ENCODE data around the gene RAPGEF6. TPM values are rescaled to one million over a fixed set of nuclear protein-coding genes. Genes with fewer than 3 reads are reported as not detected.
"Not testable (repeated sequence)": the region's sequence is repeated elsewhere in the genome, so short reads cannot be mapped to it uniquely, and the experiment has no call there.

Gene RAPGEF6
- total RNA-seq, 6 donors from 2014 or later: 16.4 to 49.4 (median 31.6) TPM

DNA sequence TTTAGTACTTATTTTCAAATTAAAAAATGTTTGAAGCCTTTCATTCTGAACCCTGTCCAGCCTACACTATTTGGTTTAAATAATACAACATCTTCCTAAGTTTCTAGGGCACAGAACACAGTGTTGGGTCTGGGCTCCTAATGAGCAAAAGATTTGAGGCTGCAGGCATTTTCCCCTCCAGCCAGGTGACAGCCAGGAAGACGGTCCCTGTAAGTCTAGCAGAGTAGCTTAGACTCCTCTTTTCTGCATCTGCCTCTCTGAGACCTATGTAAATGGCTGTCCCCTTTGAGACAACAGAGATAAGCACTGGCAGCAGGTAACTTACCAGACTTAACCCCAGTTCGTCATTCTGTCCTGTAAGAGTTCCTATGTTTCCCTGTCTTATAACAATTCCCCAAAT, 229.4 kb downstream of the RAPGEF6 start:
- DNase-seq (no peak), ATAC-seq (ENCODE audit: low FRiP score in 2 of 2) (no peak)
- 94 to 100% methylated on average over 2 of the region's 2 CpGs for WGBS, 2 donors
- H3K9me3 ChIP-seq: no peaks in the 10 kb centered on the region
- H3K27ac ChIP-seq: no peak overlapping the region
- H3K4me3 ChIP-seq: no peak overlapping the region
- H3K36me3 ChIP-seq: peaks cover 0 to 26% (median 8%) of the 10 kb centered on the region in 4 donors
- no peaks in the 10 kb centered on the region for H3K27me3 ChIP-seq
- H3K4me1 ChIP-seq: no peaks in the 10 kb centered on the region
- TF ChIP-seq EP300 (IDR thresholded peaks at IDR 0.05): no peak
- TF ChIP-seq, protein P1, sequence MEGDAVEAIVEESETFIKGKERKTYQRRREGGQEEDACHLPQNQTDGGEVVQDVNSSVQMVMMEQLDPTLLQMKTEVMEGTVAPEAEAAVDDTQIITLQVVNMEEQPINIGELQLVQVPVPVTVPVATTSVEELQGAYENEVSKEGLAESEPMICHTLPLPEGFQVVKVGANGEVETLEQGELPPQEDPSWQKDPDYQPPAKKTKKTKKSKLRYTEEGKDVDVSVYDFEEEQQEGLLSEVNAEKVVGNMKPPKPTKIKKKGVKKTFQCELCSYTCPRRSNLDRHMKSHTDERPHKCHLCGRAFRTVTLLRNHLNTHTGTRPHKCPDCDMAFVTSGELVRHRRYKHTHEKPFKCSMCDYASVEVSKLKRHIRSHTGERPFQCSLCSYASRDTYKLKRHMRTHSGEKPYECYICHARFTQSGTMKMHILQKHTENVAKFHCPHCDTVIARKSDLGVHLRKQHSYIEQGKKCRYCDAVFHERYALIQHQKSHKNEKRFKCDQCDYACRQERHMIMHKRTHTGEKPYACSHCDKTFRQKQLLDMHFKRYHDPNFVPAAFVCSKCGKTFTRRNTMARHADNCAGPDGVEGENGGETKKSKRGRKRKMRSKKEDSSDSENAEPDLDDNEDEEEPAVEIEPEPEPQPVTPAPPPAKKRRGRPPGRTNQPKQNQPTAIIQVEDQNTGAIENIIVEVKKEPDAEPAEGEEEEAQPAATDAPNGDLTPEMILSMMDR (IDR thresholded peaks at IDR 0.05): no peak
- no peak for TF ChIP-seq POLR2AphosphoS5 (IDR thresholded peaks at IDR 0.05)
- no peak for TF ChIP-seq POLR2A (IDR thresholded peaks at IDR 0.05)

DNA sequence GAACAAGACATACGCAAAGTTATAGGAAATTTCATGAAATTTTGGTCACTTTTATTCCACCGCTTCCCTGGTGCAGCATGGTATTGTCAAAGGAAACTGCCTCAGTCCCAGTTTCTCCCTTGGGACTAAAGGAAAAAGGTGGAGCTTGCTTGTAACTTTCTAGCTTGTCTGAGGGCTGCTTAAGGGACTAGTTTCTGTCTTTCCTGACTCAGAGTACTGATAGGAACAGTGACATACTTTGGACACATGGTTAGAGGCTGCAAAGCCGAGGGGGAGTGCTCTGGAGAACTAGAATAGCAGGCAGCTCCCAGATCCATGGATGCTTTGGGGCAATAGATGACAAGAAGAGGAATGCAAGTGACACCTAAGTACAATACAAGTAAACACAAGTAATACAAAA, 234.4 kb downstream of the RAPGEF6 start:
- H3K4me3 ChIP-seq: no peak overlapping the region
- TF ChIP-seq, protein P1 (IDR thresholded peaks at IDR 0.05): no peak
- TF ChIP-seq EP300 (IDR thresholded peaks at IDR 0.05): no peak
- no peak for TF ChIP-seq POLR2AphosphoS5 (IDR thresholded peaks at IDR 0.05)
- TF ChIP-seq POLR2A (IDR thresholded peaks at IDR 0.05): no peak
- ATAC-seq (ENCODE audit: low FRiP score in 2 of 2) (no peak), DNase-seq (no peak)
- H3K27me3 ChIP-seq: no peaks in the 10 kb centered on the region
- no peaks in the 10 kb centered on the region for H3K9me3 ChIP-seq
- no peaks in the 10 kb centered on the region for H3K4me1 ChIP-seq
- H3K27ac ChIP-seq: no peak overlapping the region
- peaks cover 0 to 17% (median 7%) of the 10 kb centered on the region in 4 donors for H3K36me3 ChIP-seq
- WGBS, 2 donors: 95 to 96% methylated on average over 3 of the region's 3 CpGs

DNA sequence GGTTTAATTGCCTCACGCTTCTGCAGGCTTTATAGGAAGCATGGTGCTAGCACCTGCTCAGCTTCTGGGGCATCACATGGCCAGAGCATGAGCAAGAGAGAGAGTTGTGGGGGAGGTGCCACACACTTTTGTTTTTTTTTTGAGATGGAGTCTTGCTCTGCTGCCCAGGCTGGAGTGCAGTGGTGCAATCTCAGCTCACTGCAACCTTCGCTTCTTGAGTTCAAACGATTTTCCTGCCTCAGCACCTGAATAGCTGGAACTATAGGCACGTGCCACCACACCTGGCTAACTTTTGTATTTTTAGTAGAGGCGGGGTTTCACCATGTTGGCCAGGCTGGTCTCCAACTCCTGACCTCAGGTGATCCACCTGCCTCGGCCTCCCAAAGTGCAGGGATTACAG, 236.0 kb downstream of the RAPGEF6 start:
- H3K27me3 ChIP-seq; DNase-seq; H3K4me3 ChIP-seq; H3K9me3 ChIP-seq; H3K27ac ChIP-seq; ATAC-seq (ENCODE audit: low FRiP score in 2 of 2); H3K4me1 ChIP-seq: not testable (repeated sequence)
- H3K36me3 ChIP-seq: peaks cover 0 to 27% (median 9%) of the 10 kb centered on the region in 4 donors
- WGBS, 2 donors: 94 to 97% methylated on average over 5 to 6 of the region's 6 CpGs

DNA sequence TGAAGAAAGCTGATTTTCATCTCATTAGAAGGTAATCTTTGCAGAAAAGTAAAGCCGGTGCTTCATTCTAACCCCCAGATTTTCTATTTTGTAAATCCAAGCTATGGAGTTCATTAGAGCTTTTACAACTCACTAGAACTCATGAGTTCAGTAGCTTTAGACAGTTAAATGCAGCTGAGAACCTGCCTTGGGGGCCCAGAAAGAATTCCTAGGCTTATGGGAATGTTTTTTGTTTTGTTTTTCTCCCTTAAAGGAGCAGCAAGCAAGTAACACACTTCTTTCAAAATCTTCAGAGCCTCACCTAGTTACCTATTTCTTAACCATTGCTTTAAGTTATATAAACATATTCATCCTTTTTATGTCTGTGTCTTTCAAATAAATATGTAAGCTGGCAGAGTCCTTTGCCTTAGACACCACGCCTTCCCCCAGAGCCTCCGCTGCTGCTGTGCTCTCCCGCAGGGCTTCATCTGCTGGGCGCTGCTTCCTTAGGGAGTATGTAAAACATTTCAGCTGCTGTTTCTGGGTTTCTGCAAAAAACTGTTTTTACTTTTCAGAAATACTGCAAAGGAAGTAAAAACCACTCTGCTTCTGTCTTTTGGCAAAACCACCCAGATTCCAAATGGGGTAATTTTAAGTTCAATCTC, 238.3 kb downstream of the RAPGEF6 start:
- TF ChIP-seq POLR2A (IDR thresholded peaks at IDR 0.05) (no peak), EP300 (IDR thresholded peaks at IDR 0.05) (no peak), POLR2AphosphoS5 (IDR thresholded peaks at IDR 0.05) (no peak)
- TF ChIP-seq, protein P1 (IDR thresholded peaks at IDR 0.05): no peak

DNA sequence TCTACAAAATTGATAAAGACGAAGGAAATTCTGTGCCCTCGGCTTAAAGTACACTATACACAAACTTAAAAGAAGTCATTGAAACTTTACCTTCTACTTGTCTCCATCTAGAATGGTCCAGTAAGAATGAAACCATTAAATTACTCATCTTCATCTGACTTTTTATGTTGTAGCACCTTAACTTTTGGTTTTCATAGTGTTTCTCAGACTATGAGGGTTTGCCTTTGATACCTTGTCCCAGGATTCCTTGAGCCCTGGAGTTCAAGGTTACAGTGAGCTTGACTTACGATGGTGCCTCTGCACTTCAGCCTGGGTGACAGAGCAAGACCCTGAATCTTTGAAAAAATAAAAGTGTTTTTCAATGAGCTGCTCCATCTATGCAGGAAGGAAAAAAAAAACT, 239.0 kb downstream of the RAPGEF6 start:
- ATAC-seq (ENCODE audit: low FRiP score in 2 of 2) (no peak), DNase-seq (no peak)
- Histone ChIP-seq H3K9me3 (no peaks in the 10 kb centered on the region), H3K27me3 (no peaks in the 10 kb centered on the region), H3K4me1 (peaks cover 0 to 9% (median 4%) of the 10 kb centered on the region in 4 donors), H3K4me3 (no peak overlapping the region), H3K36me3 (peaks cover 3 to 47% (median 14%) of the 10 kb centered on the region in 4 donors), H3K27ac (no peak overlapping the region)
- TF ChIP-seq POLR2A (IDR thresholded peaks at IDR 0.05): no peak
- no peak for TF ChIP-seq POLR2AphosphoS5 (IDR thresholded peaks at IDR 0.05)
- WGBS, 2 donors: 88 to 94% methylated on average over 3 of the region's 3 CpGs

More for the DNA sequence above, 238.3 kb downstream of the RAPGEF6 start:
- Histone ChIP-seq H3K36me3 (peaks cover 3 to 41% (median 10%) of the 10 kb centered on the region in 4 donors), H3K27me3 (no peaks in the 10 kb centered on the region), H3K4me1 (peaks cover 0 to 9% (median 4%) of the 10 kb centered on the region in 4 donors), H3K27ac (no peak overlapping the region), H3K4me3 (no peak overlapping the region), H3K9me3 (no peaks in the 10 kb centered on the region)
- no peak for DNase-seq
- no peak for ATAC-seq (ENCODE audit: low FRiP score in 2 of 2)
- 87 to 93% methylated on average over 5 of the region's 5 CpGs for WGBS, 2 donors

DNA sequence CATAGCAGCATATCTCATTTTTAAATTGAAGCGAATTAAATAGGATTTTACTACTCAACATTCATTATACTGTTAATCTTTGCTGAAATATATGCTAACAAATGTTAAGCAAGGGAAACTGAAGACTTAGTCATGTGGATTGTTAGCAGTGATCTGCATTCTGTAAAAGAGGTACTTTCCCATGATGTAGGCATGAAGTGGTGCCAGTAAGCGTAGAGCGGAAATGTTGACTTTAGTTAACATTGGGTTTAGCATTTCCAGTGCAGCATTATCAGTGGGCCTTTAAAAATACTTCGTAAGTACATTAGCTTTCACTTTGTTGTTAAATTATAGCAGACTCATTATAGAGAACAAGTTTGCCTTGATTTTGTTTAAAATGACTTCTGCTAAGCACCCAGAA, 240.9 kb downstream of the RAPGEF6 start:
- Histone ChIP-seq H3K9me3 (no peaks in the 10 kb centered on the region), H3K36me3 (peaks cover 4 to 50% (median 14%) of the 10 kb centered on the region in 4 donors), H3K4me1 (peaks cover 0 to 9% (median 4%) of the 10 kb centered on the region in 4 donors), H3K27ac (no peak overlapping the region), H3K4me3 (no peak overlapping the region), H3K27me3 (no peaks in the 10 kb centered on the region)
- peak in 1 of 4 donors; percentile 55 for TF ChIP-seq EP300 (IDR thresholded peaks at IDR 0.05)
- no peak for TF ChIP-seq POLR2A (IDR thresholded peaks at IDR 0.05)
- TF ChIP-seq POLR2AphosphoS5 (IDR thresholded peaks at IDR 0.05): no peak
- TF ChIP-seq, protein P1 (IDR thresholded peaks at IDR 0.05): no peak
- DNase-seq (peak in 1 of 2 donors; percentile 35), ATAC-seq (ENCODE audit: low FRiP score in 2 of 2) (peak; percentile 47 to 59)
- 55 to 68% methylated on average over 4 of the region's 4 CpGs for whole genome bisulfite sequencing, 2 donors
